GM19438 (cell line): ENCODE measurements around the gene SOX6.
"Not testable (repeated sequence)": the region's sequence is repeated elsewhere in the genome, so short reads cannot be mapped to it uniquely, and the experiment has no call there.

Experiments used
- ATAC-seq: cut with Tn5 transposase; IDR thresholded peaks from one replicate; pipeline ENCODE4 v1.9.1; 2021; ENCODE audit warnings: low read depth; ENCODE audit not compliant: unreplicated experiment

The SOX6 gene

GRCh38 chr11:15943418-15944197 is 412.7 kb downstream of the SOX6 start:
- no peak for ATAC-seq

GRCh38 chr11:15942936-15943335 is 413.4 kb downstream of the SOX6 start:
- ATAC-seq: no peak

GRCh38 chr11:15942126-15942525 is 414.2 kb downstream of the SOX6 start:
- ATAC-seq: no peak

- ATAC-seq: peak; percentile 75
These were observed 415.1 kb downstream of the SOX6 start for GRCh38 chr11:15941206-15941770.

DNA sequence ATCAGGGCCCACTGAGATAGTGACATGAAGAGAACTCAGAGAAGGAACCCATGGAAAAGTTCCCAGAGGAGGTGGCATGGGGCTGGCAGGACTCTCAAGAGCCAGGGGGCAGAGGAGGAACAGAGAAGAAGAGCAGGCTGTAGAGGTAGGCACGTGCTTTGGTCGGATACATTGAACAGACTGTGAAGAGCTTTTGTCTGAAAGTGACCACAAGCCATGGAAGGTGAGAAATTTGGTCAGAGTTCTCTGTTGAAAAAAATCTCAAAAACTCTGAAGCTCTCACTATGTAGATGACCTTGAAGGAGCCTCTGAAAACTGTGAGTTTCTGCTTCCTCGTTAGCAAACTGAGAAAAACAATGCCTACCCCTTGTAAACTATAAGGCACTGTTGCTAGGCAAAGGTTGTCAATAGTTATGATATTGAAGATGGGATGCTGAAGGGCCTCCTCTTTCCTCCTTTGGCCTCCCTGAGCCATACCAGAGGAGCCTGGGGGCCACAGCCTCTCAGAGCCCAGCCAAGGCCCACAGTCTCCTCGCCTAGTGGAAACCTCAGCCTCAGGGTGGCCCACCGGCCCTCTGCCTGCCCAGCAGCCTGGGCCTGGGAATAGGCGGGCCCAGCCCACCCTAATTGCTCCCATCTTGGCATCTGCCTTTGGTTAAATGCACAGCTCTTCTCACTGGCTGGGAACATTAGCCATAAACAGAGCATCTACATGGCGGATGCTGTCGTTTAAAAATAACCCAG is 415.7 kb downstream of the SOX6 start:
- ATAC-seq: no peak

- no peak for ATAC-seq
These were observed 417.4 kb downstream of the SOX6 start for GRCh38 chr11:15938983-15939382.

DNA sequence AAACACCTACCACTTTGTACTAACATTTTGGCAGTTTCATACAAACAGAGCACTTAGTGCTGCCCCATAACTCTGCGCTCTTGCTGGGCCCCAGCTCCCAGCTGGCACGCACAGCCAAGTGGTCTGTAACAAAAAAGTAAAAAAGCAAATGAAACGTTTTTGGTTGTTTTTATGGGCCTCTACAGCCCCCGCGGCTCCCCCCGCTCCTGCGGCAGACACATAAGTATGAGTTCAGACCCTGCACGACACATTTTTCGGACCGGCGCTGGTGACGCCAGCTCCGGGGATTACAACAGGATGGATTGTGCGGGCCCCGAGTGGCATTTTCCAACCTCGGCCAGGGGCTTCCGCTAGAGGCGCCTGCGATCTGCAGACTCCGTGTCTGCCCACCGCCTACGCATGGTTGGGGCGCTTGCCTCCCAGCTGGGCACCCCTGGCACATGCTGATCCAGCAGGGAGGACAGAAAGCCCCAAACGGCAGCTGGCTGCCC is 418.2 kb downstream of the SOX6 start:
- ATAC-seq: no peak

- no peak for ATAC-seq
These were observed 418.7 kb downstream of the SOX6 start for GRCh38 chr11:15937601-15938120.

- no peak for ATAC-seq
These were observed 420.3 kb downstream of the SOX6 start for GRCh38 chr11:15936011-15936410.

DNA sequence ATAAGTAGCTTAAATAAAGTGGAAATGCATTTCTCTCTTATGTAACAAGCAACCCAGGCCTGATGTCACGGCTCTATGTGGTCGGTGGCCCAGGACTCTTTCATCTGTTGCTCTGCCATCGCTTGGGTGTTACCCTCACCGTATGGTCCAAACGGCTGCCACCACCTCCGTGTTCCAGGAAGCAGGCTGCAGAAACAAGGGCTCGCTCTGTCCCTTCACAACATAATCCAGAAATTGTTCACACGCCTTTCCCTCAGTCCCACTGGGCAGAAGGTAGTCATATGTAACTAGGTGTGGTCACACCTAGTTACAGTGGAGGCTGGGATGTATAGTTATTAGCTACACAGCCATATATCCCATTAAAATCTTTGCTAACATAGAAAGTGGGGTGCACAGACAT is 421.0 kb downstream of the SOX6 start:
- ATAC-seq: no peak

DNA sequence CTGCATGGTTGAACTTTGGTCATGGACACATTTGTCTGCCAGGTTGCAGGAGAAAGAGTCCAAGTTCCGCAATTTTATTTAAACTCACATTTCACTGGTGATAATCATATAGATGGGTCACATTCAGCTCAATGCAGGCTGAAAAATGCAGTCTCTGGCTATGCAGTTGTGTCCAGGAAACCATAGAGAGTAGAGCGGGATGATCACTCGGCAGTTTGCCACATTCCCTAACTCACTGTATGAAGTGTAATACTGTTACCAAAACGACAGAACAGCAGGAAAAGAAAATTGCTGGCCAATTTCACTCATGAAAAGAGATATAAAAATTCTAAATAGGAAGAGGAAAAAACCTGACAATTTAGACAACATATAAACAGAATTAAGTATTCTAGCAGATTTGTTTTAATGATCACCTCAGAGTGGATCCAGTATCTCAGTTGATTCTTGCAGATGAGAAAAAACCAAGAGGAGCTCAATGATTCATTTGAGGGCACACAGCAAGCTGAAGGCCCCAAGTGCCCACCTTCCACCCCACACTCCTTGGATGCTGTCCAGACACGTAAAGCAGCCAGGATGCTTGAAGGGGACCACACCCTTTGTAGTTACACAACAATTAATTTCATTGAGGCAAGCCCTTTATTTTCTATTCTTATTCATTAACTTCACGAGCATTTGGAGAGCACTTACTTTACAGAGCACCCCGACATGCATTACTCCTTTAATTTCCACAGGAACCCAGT is 422.3 kb downstream of the SOX6 start:
- ATAC-seq: no peak

DNA sequence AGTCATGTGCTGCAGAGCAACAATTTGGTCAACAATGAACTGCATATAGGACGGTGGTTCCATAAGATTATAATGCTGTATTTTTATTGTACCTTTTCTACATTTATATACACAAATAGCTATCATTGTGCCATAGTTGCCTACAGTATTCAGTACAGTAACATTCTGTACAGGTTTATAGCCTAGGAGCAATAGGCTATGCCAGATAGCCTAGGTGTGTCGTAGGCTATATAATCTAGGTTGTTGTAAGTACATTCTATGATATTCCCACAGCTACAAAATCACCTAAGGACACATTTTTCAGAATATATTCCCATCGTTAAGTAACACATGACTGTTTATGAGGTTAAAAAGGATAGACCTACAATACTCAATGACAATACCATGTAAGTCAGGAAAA is 423.9 kb downstream of the SOX6 start:
- ATAC-seq: no peak

- no peak for ATAC-seq
These were observed 424.8 kb downstream of the SOX6 start for GRCh38 chr11:15931497-15931896.

GRCh38 chr11:15930442-15931025 is 425.8 kb downstream of the SOX6 start:
- no peak for ATAC-seq

- no peak for ATAC-seq
These were observed 426.9 kb downstream of the SOX6 start for GRCh38 chr11:15929371-15929901.

DNA sequence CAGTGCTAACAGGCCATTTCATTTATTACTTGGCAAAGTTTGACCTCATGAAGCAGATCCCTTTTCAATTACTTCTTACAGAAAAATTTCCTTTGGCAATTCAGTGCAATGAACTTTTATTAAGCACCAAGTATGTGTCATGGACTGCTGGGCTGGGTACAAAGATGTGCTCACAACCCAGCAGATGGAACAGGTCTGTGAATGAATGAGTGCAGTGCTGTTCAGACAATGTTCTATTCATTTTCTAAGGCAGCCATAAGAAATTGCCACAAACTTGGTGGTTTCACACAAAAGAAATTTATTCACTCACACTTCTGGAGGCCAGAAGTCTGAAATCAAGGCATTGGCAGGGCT is 428.5 kb downstream of the SOX6 start:
- no peak for ATAC-seq

- no peak for ATAC-seq
These were observed 429.0 kb downstream of the SOX6 start for GRCh38 chr11:15927196-15927863.

GRCh38 chr11:15926071-15926470 is 430.3 kb downstream of the SOX6 start:
- no peak for ATAC-seq

DNA sequence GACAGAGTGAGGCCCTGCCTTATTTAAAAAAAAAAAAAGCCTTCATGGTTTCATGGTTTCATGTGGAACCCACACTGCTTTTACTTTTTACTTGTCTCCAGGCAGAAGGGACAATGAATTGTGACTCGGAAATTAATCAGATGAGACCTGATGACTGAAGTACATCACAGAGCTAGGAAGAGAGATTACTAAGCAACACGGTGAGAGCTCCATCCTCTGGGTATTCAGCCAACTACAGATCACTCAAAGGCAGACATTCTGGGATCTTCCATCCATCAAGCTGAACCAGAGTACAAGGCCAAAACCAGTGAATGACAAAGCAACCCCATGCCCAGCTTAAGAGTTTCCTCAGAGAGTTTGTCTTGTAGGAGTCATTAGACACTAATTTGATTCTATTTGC is 433.2 kb downstream of the SOX6 start:
- no peak for ATAC-seq

GRCh38 chr11:15922745-15923144 is 433.6 kb downstream of the SOX6 start:
- not testable (repeated sequence) for ATAC-seq
